Measurements from ENCODE around the gene SCMH1.

The SCMH1 gene

DNA sequence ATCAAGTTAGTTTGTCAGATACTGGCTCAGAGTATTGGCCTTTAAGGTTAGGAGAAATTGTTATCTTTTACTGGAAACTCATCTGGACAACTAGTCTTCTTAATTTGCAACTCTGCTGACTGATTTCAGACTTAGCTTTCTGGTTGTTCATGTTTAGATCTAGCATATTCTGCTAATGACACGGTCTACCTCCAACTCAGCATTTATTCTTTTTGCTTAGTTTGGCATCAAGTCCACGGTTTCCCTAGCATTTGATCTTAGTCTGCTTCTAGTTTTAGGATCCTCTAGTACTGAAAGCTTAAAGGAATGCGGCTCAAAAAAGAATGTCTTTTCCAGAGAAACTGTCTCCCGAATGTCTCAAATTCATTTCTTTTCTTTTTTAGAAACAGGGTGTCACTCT, 145.0 kb downstream of the SCMH1 start:
- TF ChIP-seq, protein P1, sequence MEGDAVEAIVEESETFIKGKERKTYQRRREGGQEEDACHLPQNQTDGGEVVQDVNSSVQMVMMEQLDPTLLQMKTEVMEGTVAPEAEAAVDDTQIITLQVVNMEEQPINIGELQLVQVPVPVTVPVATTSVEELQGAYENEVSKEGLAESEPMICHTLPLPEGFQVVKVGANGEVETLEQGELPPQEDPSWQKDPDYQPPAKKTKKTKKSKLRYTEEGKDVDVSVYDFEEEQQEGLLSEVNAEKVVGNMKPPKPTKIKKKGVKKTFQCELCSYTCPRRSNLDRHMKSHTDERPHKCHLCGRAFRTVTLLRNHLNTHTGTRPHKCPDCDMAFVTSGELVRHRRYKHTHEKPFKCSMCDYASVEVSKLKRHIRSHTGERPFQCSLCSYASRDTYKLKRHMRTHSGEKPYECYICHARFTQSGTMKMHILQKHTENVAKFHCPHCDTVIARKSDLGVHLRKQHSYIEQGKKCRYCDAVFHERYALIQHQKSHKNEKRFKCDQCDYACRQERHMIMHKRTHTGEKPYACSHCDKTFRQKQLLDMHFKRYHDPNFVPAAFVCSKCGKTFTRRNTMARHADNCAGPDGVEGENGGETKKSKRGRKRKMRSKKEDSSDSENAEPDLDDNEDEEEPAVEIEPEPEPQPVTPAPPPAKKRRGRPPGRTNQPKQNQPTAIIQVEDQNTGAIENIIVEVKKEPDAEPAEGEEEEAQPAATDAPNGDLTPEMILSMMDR (IDR thresholded peaks at IDR 0.05; ENCODE audit: low read depth, low read length), result no peak
- no peak for DNase-seq (ENCODE audit: extremely low read depth, low read depth)

DNA sequence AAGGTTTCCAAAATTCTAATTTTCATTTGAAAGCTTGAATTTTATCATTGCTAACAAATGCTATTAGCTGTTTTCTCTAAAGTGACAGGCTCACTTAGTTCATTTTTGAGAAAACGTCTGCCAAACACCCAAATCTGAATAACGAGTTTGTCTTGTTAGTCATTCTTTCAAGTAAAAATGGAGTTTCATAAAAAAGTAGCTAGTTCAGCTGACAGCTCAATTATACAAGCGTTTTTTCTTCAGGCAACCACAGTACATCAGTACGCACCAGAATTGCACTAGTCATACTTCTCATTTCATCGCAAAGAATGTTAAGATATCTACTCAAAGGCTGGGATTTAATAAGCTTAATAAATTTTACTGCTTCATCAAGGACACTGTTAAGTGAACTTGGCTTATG, 148.3 kb downstream of the SCMH1 start:
- TF ChIP-seq, protein P1 (IDR thresholded peaks at IDR 0.05; ENCODE audit: low read depth, low read length), result no peak
- DNase-seq (ENCODE audit: extremely low read depth, low read depth), result no peak

DNA sequence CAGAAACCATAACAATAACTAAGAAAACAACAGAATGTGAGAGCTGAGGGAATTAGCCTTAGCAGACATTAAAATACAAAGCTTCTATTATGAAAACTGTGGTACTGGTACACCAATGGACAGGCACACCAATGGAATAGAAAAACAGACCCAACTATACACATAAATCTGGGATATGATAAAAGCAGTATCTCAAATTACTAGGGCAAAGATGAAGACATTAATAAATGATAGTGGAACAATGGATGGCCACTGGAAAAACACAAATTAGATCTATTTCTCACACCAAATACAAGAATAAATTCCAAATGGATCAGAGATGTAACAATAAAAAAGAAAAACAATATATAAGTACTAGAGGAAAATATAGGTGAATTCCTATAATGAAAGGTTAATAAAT, 155.2 kb downstream of the SCMH1 start:
- TF ChIP-seq, protein P1 (IDR thresholded peaks at IDR 0.05; ENCODE audit: low read depth, low read length), result no peak
- DNase-seq (ENCODE audit: extremely low read depth, low read depth), result no peak

DNA sequence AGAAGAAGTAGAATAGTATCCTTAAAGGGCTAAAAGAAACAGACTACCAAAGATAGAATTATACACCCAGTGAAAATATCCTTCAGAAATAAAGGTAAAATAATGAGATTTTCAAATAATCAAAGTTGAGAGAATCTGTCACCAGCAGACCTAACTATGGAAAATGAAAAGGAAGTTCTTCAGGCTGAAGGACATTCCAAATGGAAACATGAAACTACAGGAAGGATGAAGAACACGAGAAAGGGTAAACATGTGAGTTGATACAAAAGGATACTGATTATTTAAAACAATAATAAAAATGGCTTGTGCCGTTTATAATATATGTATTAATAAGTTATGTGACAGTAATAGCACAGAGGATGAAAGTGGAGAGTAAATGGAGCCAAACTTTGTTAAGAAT, 163.5 kb downstream of the SCMH1 start:
- no peak for DNase-seq (ENCODE audit: extremely low read depth, low read depth)
- TF ChIP-seq, protein P1 (IDR thresholded peaks at IDR 0.05; ENCODE audit: low read depth, low read length), result no peak

DNA sequence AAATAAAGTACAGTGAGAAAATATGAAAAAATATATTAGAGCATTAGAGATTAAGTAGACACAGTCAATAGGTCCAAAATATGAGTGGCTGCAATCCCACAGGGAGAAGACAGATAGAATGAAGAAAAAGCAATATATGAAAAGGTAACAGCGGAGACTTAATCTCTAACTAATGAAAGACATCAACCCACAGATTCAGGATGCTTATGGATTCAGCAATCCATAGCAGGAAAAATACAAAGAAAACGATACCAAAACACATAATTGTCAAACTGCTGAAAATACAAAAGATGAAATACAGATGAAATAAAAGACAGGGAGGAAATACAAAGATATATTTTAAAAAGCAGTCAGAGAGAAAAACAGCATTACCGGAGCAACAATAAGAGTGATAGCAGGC, 163.9 kb downstream of the SCMH1 start:
- TF ChIP-seq, protein P1 (IDR thresholded peaks at IDR 0.05; ENCODE audit: low read depth, low read length), result no peak
- no peak for DNase-seq (ENCODE audit: extremely low read depth, low read depth)

DNA sequence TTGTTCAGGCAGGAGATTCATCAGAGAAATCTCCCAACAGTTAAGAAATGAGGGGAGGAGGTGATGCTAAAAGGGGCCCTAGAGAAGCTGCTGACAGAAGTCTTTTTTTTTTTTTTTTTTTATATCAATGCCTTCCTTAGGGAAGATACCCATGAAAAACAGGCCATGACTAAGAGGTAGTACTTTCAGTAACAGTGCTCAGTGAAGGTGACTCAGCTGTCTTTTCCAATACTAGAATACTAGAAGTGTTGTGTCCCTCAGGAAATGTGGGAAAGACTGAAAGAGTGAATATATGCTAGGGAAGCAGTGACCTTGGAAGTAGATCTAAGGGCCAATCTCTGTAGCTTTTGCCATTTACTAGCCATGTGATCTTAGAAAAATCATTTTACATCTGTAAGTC, 168.1 kb downstream of the SCMH1 start:
- no peak for DNase-seq (ENCODE audit: extremely low read depth, low read depth)

DNA sequence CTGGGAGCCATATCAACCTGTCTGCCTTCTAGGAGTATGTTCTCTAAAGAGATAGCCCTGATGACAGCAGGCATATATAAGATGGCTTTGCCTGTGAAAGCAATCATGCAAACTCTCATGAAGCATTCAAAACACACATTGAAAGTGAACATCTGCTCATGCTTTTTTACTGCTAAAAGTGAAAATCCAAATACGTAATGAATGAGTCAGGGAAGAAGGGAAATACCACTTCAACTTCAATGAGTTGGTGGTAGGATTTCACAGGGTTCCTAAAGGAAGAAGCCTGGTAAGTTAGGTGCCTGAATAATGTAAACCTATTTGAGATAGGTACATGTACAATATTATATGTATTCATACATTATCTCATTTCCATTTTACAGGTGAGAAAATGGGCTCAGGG, 170.1 kb downstream of the SCMH1 start:
- TF ChIP-seq, protein P1 (IDR thresholded peaks at IDR 0.05; ENCODE audit: low read depth, low read length), result no peak
- DNase-seq (ENCODE audit: extremely low read depth, low read depth), result no peak

More for the DNA sequence above, 168.1 kb downstream of the SCMH1 start:
- TF ChIP-seq, protein P1 (IDR thresholded peaks at IDR 0.05; ENCODE audit: low read depth, low read length), result no peak

Data from AG09319 (cell line).